8988T (cell line): Measurements from ENCODE around the gene PBX1.

ENCODE experiments used
- DNase-seq: peaks from one replicate; pipeline ENCODE4 v3.0.0; 2011

Gene PBX1

GRCh38 chr1:164767752-164768402 lies 208.9 kb downstream of the PBX1 start:
- no peak for DNase-seq

- no peak for DNase-seq
Measured at GRCh38 chr1:164768619-164769018, 209.6 kb downstream of the PBX1 start.

GRCh38 chr1:164769486-164770130 lies 210.6 kb downstream of the PBX1 start:
- DNase-seq, result no peak

GRCh38 chr1:164770131-164770529 lies 211.1 kb downstream of the PBX1 start:
- DNase-seq, result no peak

- no peak for DNase-seq
Measured at GRCh38 chr1:164771041-164771618, 212.1 kb downstream of the PBX1 start.

GRCh38 chr1:164771619-164772361 lies 212.8 kb downstream of the PBX1 start:
- no peak for DNase-seq

- DNase-seq, result no peak
Measured at GRCh38 chr1:164772635-164773034, 213.7 kb downstream of the PBX1 start.

- DNase-seq, result no peak
Measured at GRCh38 chr1:164773102-164773501, 214.1 kb downstream of the PBX1 start.

GRCh38 chr1:164774413-164774812 lies 215.4 kb downstream of the PBX1 start:
- no peak for DNase-seq

- DNase-seq, result no peak
Measured at GRCh38 chr1:164774819-164775654, 216.1 kb downstream of the PBX1 start.

GRCh38 chr1:164777518-164777917 lies 218.5 kb downstream of the PBX1 start:
- no peak for DNase-seq

GRCh38 chr1:164779376-164779775 lies 220.4 kb downstream of the PBX1 start:
- DNase-seq, result no peak

- no peak for DNase-seq
Measured at GRCh38 chr1:164780111-164780812, 221.3 kb downstream of the PBX1 start.

GRCh38 chr1:164780863-164781262 lies 221.9 kb downstream of the PBX1 start:
- no peak for DNase-seq

GRCh38 chr1:164781972-164782371 lies 223.0 kb downstream of the PBX1 start:
- DNase-seq, result no peak

- no peak for DNase-seq
Measured at GRCh38 chr1:164783778-164784555, 225.0 kb downstream of the PBX1 start.

- DNase-seq, result no peak
Measured at GRCh38 chr1:164784960-164785359, 226.0 kb downstream of the PBX1 start.

- no peak for DNase-seq
Measured at GRCh38 chr1:164785841-164786534, 227.0 kb downstream of the PBX1 start.

GRCh38 chr1:164786980-164787833 lies 228.2 kb downstream of the PBX1 start:
- peak; percentile 76 for DNase-seq

GRCh38 chr1:164787834-164788231 lies 228.8 kb downstream of the PBX1 start:
- DNase-seq, result no peak
